ENCODE results near the gene KCNIP4. TPM values are rescaled to one million over a fixed set of nuclear protein-coding genes. Genes with fewer than 3 reads are reported as not detected.

Gene KCNIP4
- total and polyA plus RNA-seq, 2 experiments from 2014 or later = 0.69 to 1.00 TPM

DNA sequence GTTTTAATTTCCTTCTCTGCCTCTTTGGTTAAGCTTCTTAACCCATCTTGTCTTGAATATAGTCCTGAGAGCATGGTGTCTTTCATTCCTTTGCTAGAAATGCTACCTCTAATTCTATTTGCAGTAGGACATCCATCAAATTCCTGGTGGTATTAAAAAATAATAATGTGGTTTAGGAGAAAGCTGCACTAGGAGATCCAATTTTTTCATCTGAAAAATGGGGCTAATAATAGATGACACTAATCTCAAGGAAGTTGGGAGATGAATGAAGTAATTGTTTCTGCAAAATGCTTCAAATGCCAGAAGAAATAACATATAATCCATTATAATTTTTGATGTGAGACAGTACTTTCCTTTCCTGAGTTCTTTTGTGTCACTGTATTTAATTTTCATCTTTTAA, 1053.4 kb downstream of the KCNIP4 start:
- H4K20me1 ChIP-seq (ENCODE audit: insufficient read depth, poor library complexity, severe bottlenecking) = no peaks in the 10 kb centered on the region
- H3K4me1 ChIP-seq (ENCODE audit: insufficient read depth) = no peaks in the 10 kb centered on the region
- no peak overlapping the region for H3K27ac ChIP-seq
- H2AFZ ChIP-seq = no peak overlapping the region
- H3K4me2 ChIP-seq = no peak overlapping the region
- H3K9me2 ChIP-seq (replicated peaks; ENCODE audit: insufficient read depth) = no peaks in the 10 kb centered on the region
- no peaks in the 10 kb centered on the region for H3K9me3 ChIP-seq (ENCODE audit: low read depth)
- H3K79me2 ChIP-seq = no peaks in the 10 kb centered on the region
- no peaks in the 10 kb centered on the region for H3K27me3 ChIP-seq
- no peak for DNase-seq (ENCODE audit: low spot score)
- no peak for TF ChIP-seq EZH2 (IDR thresholded peaks at IDR 0.05; ENCODE audit: borderline replicate concordance)
- TF ChIP-seq, protein P1, sequence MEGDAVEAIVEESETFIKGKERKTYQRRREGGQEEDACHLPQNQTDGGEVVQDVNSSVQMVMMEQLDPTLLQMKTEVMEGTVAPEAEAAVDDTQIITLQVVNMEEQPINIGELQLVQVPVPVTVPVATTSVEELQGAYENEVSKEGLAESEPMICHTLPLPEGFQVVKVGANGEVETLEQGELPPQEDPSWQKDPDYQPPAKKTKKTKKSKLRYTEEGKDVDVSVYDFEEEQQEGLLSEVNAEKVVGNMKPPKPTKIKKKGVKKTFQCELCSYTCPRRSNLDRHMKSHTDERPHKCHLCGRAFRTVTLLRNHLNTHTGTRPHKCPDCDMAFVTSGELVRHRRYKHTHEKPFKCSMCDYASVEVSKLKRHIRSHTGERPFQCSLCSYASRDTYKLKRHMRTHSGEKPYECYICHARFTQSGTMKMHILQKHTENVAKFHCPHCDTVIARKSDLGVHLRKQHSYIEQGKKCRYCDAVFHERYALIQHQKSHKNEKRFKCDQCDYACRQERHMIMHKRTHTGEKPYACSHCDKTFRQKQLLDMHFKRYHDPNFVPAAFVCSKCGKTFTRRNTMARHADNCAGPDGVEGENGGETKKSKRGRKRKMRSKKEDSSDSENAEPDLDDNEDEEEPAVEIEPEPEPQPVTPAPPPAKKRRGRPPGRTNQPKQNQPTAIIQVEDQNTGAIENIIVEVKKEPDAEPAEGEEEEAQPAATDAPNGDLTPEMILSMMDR (IDR thresholded peaks at IDR 0.05; ENCODE audit: poor library complexity) = no peak
- TF ChIP-seq EZH2phosphoT487 (IDR thresholded peaks at IDR 0.05; ENCODE audit: low read depth, severe bottlenecking, unreplicated experiment) = no peak
- no peaks in the 10 kb centered on the region for H3K36me3 ChIP-seq (replicated peaks; ENCODE audit: insufficient read depth, low read depth)
- H3K4me3 ChIP-seq = no peak overlapping the region

DNA sequence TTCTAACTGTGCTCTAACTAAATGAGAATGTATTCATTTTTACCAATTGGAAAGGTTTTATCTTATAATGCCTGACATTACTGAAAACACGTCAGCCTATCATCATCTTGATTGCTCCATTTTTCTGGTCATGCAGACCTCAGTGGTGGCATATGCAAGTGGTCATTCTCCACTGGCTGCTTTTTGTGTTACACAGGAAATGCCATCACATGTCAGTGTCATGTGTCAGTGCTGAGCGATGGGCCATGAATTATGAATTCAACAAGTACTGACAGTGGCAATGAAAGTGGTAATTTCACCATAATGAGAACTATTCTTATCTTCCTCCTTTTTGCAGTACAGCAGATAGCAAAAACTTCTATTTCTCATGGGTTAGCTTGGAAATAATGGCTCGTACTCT, 1057.8 kb downstream of the KCNIP4 start:
- Histone ChIP-seq H2AFZ (no peak overlapping the region), H3K4me2 (no peak overlapping the region), H3K4me3 (no peak overlapping the region), H3K36me3 (replicated peaks; ENCODE audit: insufficient read depth, low read depth) (no peaks in the 10 kb centered on the region), H3K79me2 (no peaks in the 10 kb centered on the region), H3K9me3 (ENCODE audit: low read depth) (no peaks in the 10 kb centered on the region), H3K27ac (no peak overlapping the region), H3K9me2 (replicated peaks; ENCODE audit: insufficient read depth) (no peaks in the 10 kb centered on the region), H3K4me1 (ENCODE audit: insufficient read depth) (no peaks in the 10 kb centered on the region), H4K20me1 (ENCODE audit: insufficient read depth, poor library complexity, severe bottlenecking) (no peaks in the 10 kb centered on the region), H3K27me3 (no peaks in the 10 kb centered on the region)
- TF ChIP-seq, protein P1 (IDR thresholded peaks at IDR 0.05; ENCODE audit: poor library complexity) = no peak
- no peak for TF ChIP-seq EZH2 (IDR thresholded peaks at IDR 0.05; ENCODE audit: borderline replicate concordance)
- no peak for TF ChIP-seq EZH2phosphoT487 (IDR thresholded peaks at IDR 0.05; ENCODE audit: low read depth, severe bottlenecking, unreplicated experiment)
- 94% methylated on average over 3 of the region's 3 CpGs for WGBS (ENCODE audit: low lambda C conversion rate, missing lambda C conversion rate)
- DNase-seq (ENCODE audit: low spot score) = no peak

DNA sequence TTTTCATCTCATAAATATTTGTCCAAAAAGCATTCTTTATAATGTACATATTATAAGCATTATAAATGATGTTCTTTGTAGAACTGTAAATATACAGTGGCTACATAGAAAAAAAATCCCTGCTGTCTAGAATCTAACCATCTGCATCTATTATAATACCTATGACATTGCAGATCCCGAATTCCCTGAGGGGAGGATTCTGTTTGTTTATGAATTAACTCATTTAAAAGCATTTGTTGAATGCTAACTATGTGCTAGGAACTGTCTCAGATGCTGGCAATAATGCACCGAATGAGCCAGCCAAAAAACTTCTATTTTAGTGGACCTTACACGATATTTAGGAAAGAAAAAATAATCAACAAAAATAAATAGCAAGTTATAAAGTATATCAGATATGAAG, 1058.7 kb downstream of the KCNIP4 start:
- H3K9me2 ChIP-seq (replicated peaks; ENCODE audit: insufficient read depth) = no peaks in the 10 kb centered on the region
- no peak for DNase-seq (ENCODE audit: low spot score)
- H3K27me3 ChIP-seq = no peaks in the 10 kb centered on the region
- H3K4me2 ChIP-seq = no peak overlapping the region
- H3K9me3 ChIP-seq (ENCODE audit: low read depth) = no peaks in the 10 kb centered on the region
- no peak for TF ChIP-seq EZH2 (IDR thresholded peaks at IDR 0.05; ENCODE audit: borderline replicate concordance)
- no peak for TF ChIP-seq EZH2phosphoT487 (IDR thresholded peaks at IDR 0.05; ENCODE audit: low read depth, severe bottlenecking, unreplicated experiment)
- TF ChIP-seq, protein P1 (IDR thresholded peaks at IDR 0.05; ENCODE audit: poor library complexity) = no peak
- H3K79me2 ChIP-seq = no peaks in the 10 kb centered on the region
- no peak overlapping the region for H3K27ac ChIP-seq
- no peak overlapping the region for H2AFZ ChIP-seq
- H3K4me3 ChIP-seq = no peak overlapping the region
- no peaks in the 10 kb centered on the region for H3K4me1 ChIP-seq (ENCODE audit: insufficient read depth)
- H3K36me3 ChIP-seq (replicated peaks; ENCODE audit: insufficient read depth, low read depth) = no peaks in the 10 kb centered on the region
- no peaks in the 10 kb centered on the region for H4K20me1 ChIP-seq (ENCODE audit: insufficient read depth, poor library complexity, severe bottlenecking)
- WGBS (ENCODE audit: low lambda C conversion rate, missing lambda C conversion rate) = 72% methylated on average over 3 of the region's 3 CpGs

DNA sequence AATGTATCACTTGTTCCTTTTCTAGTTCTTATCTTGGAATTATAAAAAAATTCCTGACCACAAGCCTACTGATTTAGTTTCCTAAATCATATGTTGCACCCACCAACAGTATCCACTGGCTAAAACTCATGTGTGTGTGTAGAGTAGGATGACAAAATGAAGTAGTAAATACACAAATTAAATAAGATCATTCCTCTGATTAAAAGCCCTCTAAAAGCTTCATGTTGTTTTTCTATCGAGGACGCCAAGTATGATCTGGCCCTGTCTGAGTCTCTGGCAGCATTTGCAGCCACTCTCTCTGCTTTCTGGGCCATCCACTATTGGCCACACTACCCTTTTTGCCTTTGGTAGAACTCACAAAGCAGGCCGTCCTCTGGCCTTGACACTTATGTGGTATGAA, 1064.9 kb downstream of the KCNIP4 start:
- no peaks in the 10 kb centered on the region for H3K9me3 ChIP-seq (ENCODE audit: low read depth)
- no peak overlapping the region for H3K4me2 ChIP-seq
- no peak for DNase-seq (ENCODE audit: low spot score)
- H3K9me2 ChIP-seq (replicated peaks; ENCODE audit: insufficient read depth) = peaks cover 2% of the 10 kb centered on the region
- no peaks in the 10 kb centered on the region for H3K27me3 ChIP-seq
- no peaks in the 10 kb centered on the region for H3K4me1 ChIP-seq (ENCODE audit: insufficient read depth)
- TF ChIP-seq, protein P1 (IDR thresholded peaks at IDR 0.05; ENCODE audit: poor library complexity) = no peak
- TF ChIP-seq EZH2 (IDR thresholded peaks at IDR 0.05; ENCODE audit: borderline replicate concordance) = no peak
- TF ChIP-seq EZH2phosphoT487 (IDR thresholded peaks at IDR 0.05; ENCODE audit: low read depth, severe bottlenecking, unreplicated experiment) = no peak
- no peaks in the 10 kb centered on the region for H3K79me2 ChIP-seq
- no peak overlapping the region for H2AFZ ChIP-seq
- H3K36me3 ChIP-seq (replicated peaks; ENCODE audit: insufficient read depth, low read depth) = no peaks in the 10 kb centered on the region
- whole genome bisulfite sequencing (ENCODE audit: low lambda C conversion rate, missing lambda C conversion rate) = 94% methylated on average over 3 of the region's 3 CpGs
- H4K20me1 ChIP-seq (ENCODE audit: insufficient read depth, poor library complexity, severe bottlenecking) = no peaks in the 10 kb centered on the region
- no peak overlapping the region for H3K4me3 ChIP-seq
- H3K27ac ChIP-seq = no peak overlapping the region

All from hepatocyte (in vitro differentiated cells).